Astrocyte of the spinal cord (primary cell): ENCODE data around the gene KLK7.

Experiments
- DNase-seq: peaks from one replicate; pipeline ENCODE4 v3.0.0; 2011; ENCODE audit warnings: low read depth, low spot score
- H3K4me3 ChIP-seq: 2 replicates; pipeline ENCODE4 v1.5.1; 2011; ENCODE audit warnings: low read depth, mild to moderate bottlenecking, low read length, moderate library complexity
- in situ Hi-C: cut with HindIII; loops from 2 replicates; pipeline ENCODE4 v1.10.0; 2017; ENCODE audit warnings: low sequenced_read_pairs
- TF ChIP-seq, protein P1 (sequence below): IDR thresholded peaks from 2 replicates; pipeline ENCODE4 v1.5.1; 2012; ENCODE audit warnings: low read depth, mild to moderate bottlenecking, low read length, inconsistent platforms

The KLK7 gene

DNA sequence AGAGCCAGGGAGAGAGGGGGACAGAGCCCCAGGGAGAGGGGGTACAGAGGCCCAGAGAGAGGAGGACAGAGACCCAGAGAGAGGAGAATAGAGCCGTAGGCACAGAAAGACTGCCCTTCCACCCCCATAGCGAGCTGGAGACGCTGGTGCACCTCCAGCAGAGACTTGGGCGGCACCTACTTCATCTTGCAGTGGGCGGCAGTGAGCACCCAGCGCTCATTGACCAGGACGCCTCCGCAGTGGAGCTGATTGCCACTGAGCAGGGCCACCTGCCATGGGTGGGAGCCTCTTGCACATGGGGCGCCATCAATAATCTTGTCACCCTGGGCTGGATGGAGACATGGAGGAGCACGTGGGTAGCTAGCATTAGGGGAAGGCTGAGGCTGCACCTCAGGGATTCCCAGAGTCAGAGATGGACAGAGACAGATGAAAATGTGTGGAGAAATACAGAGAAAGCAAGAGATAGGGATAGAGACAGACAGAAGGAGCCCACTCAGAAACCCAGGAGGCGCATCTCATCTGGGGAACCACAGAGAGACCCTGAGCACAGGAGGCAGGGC lies 2.0 kb downstream of the KLK7 start:
- no peak for DNase-seq
- TF ChIP-seq, protein P1, sequence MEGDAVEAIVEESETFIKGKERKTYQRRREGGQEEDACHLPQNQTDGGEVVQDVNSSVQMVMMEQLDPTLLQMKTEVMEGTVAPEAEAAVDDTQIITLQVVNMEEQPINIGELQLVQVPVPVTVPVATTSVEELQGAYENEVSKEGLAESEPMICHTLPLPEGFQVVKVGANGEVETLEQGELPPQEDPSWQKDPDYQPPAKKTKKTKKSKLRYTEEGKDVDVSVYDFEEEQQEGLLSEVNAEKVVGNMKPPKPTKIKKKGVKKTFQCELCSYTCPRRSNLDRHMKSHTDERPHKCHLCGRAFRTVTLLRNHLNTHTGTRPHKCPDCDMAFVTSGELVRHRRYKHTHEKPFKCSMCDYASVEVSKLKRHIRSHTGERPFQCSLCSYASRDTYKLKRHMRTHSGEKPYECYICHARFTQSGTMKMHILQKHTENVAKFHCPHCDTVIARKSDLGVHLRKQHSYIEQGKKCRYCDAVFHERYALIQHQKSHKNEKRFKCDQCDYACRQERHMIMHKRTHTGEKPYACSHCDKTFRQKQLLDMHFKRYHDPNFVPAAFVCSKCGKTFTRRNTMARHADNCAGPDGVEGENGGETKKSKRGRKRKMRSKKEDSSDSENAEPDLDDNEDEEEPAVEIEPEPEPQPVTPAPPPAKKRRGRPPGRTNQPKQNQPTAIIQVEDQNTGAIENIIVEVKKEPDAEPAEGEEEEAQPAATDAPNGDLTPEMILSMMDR = no peak
- H3K4me3 ChIP-seq = no peak overlapping the region
- in situ Hi-C loops = no loop called here

DNA sequence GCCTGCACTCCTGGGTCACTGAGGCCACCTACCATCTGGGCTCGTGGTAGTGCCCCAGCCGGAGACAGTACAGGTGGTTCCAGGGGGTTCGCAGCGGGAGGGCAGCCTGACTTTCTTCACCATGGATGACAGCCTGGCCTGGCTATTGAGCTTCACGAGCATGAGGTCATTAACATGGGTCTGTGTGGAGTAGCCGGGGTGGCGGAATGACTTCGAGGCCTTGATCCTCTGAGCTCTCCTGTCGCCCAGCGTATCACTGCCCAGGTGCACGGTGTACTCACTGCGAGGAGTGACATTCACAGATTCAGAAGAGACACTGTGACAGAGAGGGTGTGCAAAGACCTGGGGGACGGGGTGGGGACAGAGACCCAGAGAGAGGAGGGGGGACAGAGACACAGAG lies 3.5 kb downstream of the KLK7 start:
- in situ Hi-C loops = no loop called here
- TF ChIP-seq, protein P1 = no peak
- no peak for DNase-seq
- no peak overlapping the region for H3K4me3 ChIP-seq

DNA sequence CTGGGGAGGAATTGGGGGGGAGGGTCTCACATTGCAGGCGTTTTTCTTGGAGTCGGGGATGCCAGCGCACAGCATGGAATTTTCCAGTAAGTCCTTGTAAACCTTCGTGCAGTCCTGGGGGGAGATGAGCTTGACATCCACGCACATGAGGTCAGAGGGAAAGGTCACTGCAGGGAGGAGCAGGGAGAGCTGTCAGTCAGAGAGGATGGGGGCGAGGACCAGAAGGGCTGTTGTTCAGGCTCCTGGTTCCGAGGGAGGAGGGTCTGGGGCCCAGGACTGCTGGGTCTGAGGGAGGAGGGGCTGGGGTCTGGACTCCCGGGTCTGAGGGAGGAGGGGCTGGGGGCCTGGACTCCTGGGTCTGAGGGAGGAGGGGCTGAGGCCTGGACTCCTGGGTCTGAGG lies 4.0 kb downstream of the KLK7 start:
- in situ Hi-C loops = no loop called here

DNA sequence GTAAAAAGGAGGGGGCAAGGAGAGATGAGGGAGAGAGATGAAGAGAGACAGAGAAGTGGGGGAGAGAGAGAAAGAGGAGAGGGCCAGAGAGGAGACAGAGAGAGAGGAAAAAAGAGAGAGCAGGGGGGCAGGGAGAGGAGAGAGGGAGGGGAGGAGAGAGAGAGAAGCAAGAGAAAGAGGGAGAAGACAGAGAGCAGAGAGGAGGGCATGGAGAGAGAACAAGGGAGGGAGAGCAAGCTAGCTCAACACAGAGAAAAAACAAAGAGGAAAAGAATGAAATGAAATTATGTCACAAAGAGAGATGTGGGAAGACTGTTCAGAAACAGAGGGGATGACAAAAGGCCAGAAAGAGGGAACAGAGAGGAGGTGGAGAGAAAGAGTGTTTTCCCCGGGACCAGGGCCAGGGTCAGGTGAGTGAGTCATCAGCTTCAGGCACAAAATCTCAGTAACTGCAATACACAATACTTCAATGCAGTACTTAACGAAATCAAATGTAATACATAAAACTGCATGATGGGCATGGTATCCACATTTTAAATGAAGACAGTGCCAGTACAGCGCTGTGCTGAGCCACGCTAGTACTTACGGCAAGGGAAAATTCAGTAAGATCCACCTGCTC lies 4.8 kb downstream of the KLK7 start:
- no peak overlapping the region for H3K4me3 ChIP-seq
- TF ChIP-seq, protein P1 = no peak
- in situ Hi-C loops = no loop called here
- no peak for DNase-seq

More for the DNA sequence above, 4.0 kb downstream of the KLK7 start:
- H3K4me3 ChIP-seq = no peak overlapping the region
- TF ChIP-seq, protein P1 = no peak
- DNase-seq = no peak

DNA sequence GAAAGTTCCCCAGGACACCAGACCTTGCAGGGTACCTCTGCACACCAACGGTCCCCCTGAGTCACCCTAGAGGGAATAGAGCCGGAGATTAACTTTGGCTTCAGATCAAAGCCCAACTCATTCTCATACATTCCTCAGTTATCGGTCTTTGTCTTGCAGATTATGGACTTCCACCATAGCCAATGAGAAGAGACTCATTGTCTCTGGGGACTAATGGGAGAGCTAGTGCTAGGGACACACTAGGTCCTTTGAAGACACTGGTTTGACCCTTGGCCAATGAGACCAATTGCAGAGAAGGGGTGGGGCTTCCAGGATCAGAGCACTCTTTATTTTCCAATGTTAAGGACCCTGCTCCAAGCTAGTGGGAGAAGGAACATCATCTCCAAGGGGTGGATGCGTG lies 6.1 kb downstream of the KLK7 start:
- in situ Hi-C loops = no loop called here
- TF ChIP-seq, protein P1 = no peak
- H3K4me3 ChIP-seq = no peak overlapping the region
- DNase-seq = no peak

DNA sequence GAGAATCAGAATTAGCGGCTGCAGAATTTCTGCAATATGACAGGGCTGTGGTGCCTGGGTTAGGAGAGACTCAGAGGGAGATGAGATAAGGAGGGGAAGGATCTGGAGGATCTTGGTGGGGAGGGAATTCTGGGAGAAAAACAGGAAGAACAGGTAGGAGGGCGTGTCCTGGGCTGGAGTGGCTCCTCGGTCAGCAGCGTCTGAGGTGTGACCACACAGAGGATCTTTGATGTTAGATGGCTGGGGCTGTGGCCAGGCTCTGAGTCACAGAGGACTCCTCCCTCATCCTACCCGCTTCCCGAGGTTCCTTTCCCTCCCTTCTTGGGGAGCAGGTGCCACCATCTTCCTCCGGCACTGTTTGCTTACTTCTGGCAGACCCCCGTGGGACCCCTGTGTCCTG lies 8.0 kb downstream of the KLK7 start:
- H3K4me3 ChIP-seq = no peak overlapping the region
- TF ChIP-seq, protein P1 = no peak
- in situ Hi-C loops = no loop called here
- DNase-seq = no peak
